HepG2 (cell line): ENCODE data around the gene PAPPA. TPM values are rescaled to one million over a fixed set of nuclear protein-coding genes. Genes with fewer than 3 reads are reported as not detected.

Experiments used
- ATAC-seq: fragments of 200-7000 bp; cut with Tn5 transposase; 3 replicates; pipeline ENCODE4 v1.9.1; 2020; ENCODE audit warnings: mild to moderate bottlenecking, moderate library complexity
- BruUV-seq: library from RNA; stranded (reverse); fragments of 400-500 nt; replicated peaks from 2 replicates; lab custom pipeline; 2021; lab: Mats Ljungman, UMichigan
- CTCF ChIA-PET: fragments of 300-600 bp; formaldehyde crosslinking; extraction: SDS; loops from one replicate; lab custom pipeline; 2021; ENCODE audit warnings: low total read pairs, inconsistent platforms, low intra/inter-chr PET ratio; lab: Yijun Ruan, JAX
- POLR2A ChIA-PET: fragments of 350-600 bp; sonication (Branson Sonifier 250); formaldehyde crosslinking; loops from one replicate; lab custom pipeline; 2020; ENCODE audit warnings: antibody characterized with exemption, inconsistent platforms; lab: Yijun Ruan, JAX
- DNase-seq: peaks from one replicate; pipeline ENCODE4 v3.0.0-alpha.2; 2015; ENCODE audit warnings: low spot score
- FAIRE-seq: peaks from 3 replicates; lab custom pipeline; 2011; peaks lifted over from hg19 to GRCh38; lab: Jason Lieb, UNC
- H2AFZ ChIP-seq: one replicate; pipeline ENCODE4 v1.6.1; 2011; ENCODE audit warnings: low read length, inconsistent platforms
- H3K27ac ChIP-seq: fragments of 300-600 bp; 3 replicates; pipeline ENCODE4 v1.8.0; 2011; ENCODE audit warnings: mixed run types, mild to moderate bottlenecking, mixed read lengths, low read length, inconsistent platforms; ENCODE audit not compliant: insufficient read depth; ENCODE audit errors: extremely low read length
- H3K27me3 ChIP-seq, 2 experiments: fragments of 200-600 bp in 1 of 2; 2 replicates in 1 of 2; 3 replicates in 1 of 2; pipeline versions ENCODE4 v1.6.0 to v1.8.0; 2011; ENCODE audit warnings: low read length in 2 of 2, mild to moderate bottlenecking in 2 of 2, moderate library complexity in 2 of 2, inconsistent platforms in 1 of 2; ENCODE audit not compliant: insufficient read depth in 2 of 2, control insufficient read depth in 1 of 2
- H3K36me3 ChIP-seq, 2 experiments: fragments of 200-600 bp in 1 of 2; replicated peaks in 1 of 2; 2 replicates in 1 of 2; 3 replicates in 1 of 2; pipeline versions ENCODE4 v1.5.1 to v1.8.0; 2011; ENCODE audit warnings: low read length in 2 of 2, inconsistent platforms in 1 of 2; ENCODE audit not compliant: insufficient read depth in 2 of 2, control insufficient read depth in 1 of 2
- H3K4me1 ChIP-seq: 2 replicates; pipeline ENCODE4 v1.5.1; 2012; ENCODE audit warnings: low read length, inconsistent platforms; ENCODE audit not compliant: insufficient read depth
- H3K4me2 ChIP-seq: 2 replicates; pipeline ENCODE4 v1.6.0; 2011; ENCODE audit warnings: low read depth, low read length, inconsistent platforms
- H3K4me3 ChIP-seq, 3 experiments: fragments of 200-600 bp in 1 of 3; sonication (generic), shearing (Covaris generic) in 1 of 3; replicated peaks in 1 of 3; 2 replicates each; pipeline ENCODE4 v1.5.1; 2011 to 2016; ENCODE audit warnings: low read length in 3 of 3, inconsistent platforms in 2 of 3, low read depth in 2 of 3, mild to moderate bottlenecking in 2 of 3, control low read depth in 1 of 3, mixed read lengths in 1 of 3; ENCODE audit not compliant: insufficient read depth in 1 of 3
- H3K79me2 ChIP-seq: one replicate; pipeline ENCODE4 v1.6.1; 2011; ENCODE audit warnings: low read length, inconsistent platforms; ENCODE audit not compliant: insufficient read depth
- H3K9ac ChIP-seq: 2 replicates; pipeline ENCODE4 v1.6.0; 2011; ENCODE audit warnings: mild to moderate bottlenecking, low read depth, low read length, inconsistent platforms; ENCODE audit not compliant: insufficient read depth
- H3K9me3 ChIP-seq: 2 replicates; pipeline ENCODE4 v1.5.1; 2012; ENCODE audit warnings: mild to moderate bottlenecking, low read length
- H4K20me1 ChIP-seq: 2 replicates; pipeline ENCODE4 v1.6.0; 2011; ENCODE audit warnings: inconsistent platforms, mild to moderate bottlenecking, low read length, moderate library complexity; ENCODE audit not compliant: insufficient read depth
- ATAD3A ChIP-seq: sonication (generic); formaldehyde crosslinking; IDR thresholded peaks from 2 replicates; pipeline ENCODE4 v1.4.0; 2020; ENCODE audit warnings: missing genetic modification reagents
- KDM2A ChIP-seq: sonication (generic); formaldehyde crosslinking; IDR thresholded peaks from 2 replicates; pipeline ENCODE4 v1.4.0; 2020; ENCODE audit warnings: low read depth, missing genetic modification reagents, borderline replicate concordance
- MED1 ChIP-seq: sonication (generic); formaldehyde crosslinking; IDR thresholded peaks from 2 replicates; pipeline ENCODE4 v1.4.0; 2020; ENCODE audit warnings: missing genetic modification reagents
- MED8 ChIP-seq: sonication (generic); formaldehyde crosslinking; IDR thresholded peaks from 2 replicates; pipeline ENCODE4 v1.8.1; 2023; ENCODE audit warnings: mild to moderate bottlenecking, missing genetic modification reagents; ENCODE audit not compliant: insufficient replicate concordance
- ZNF841 ChIP-seq: sonication (generic); formaldehyde crosslinking; IDR thresholded peaks from 2 replicates; pipeline ENCODE4 v1.8.1; 2023; ENCODE audit warnings: missing genetic modification reagents, borderline replicate concordance
- WGBS: methylation state at CpG from one replicate; pipeline ENCODE4 v1.1.6; 2017; ENCODE audit warnings: low lambda C conversion rate; 5-methylcytosine and 5-hydroxymethylcytosine counted together
- in situ Hi-C: cut with HindIII; loops from 2 replicates; pipeline ENCODE4 v1.10.0; 2017; ENCODE audit warnings: low pct_unique_long_range_greater_than_20kb; ENCODE audit not compliant: extremely low pct_ligation_motif_present
- intact Hi-C: fragments of 100-400 bp; cut with micrococcal nuclease; formaldehyde crosslinking; loops from one replicate; pipeline ENCODE4 v1.10.0; 2022; ENCODE audit not compliant: unreplicated experiment
- polyA plus RNA-seq, 8 experiments: library from polyadenylated mRNA; depleted of rRNA in 3 of 8; stranded (reverse) in 7 of 8; unstranded in 1 of 8; fragments of >200 nt; fragmentation: Illumina TruSeq in 4 of 8; extraction: Trizol in 4 of 8; gene quantifications; 2 replicates each; pipeline versions ENCODE4 v1.2.1 to v1.2.3, GENCODE V29; 2011 to 2016; ENCODE audit warnings: low read depth in 4 of 8, missing spikeins in 1 of 8, mixed read lengths in 1 of 8; ENCODE audit not compliant: insufficient read depth in 1 of 8
- total RNA-seq, 5 experiments: library from RNA; depleted of rRNA; stranded (reverse); fragments of >200 nt; fragmentation: Illumina TruSeq; extraction: Trizol; gene quantifications; 2 replicates each; pipeline ENCODE4 v1.2.3, GENCODE V29; 2016; ENCODE audit warnings: low read depth in 1 of 5
- TF ChIP-seq, protein P1 (sequence below): IDR thresholded peaks from 2 replicates; pipeline ENCODE4 v1.6.1; 2016
- TF ChIP-seq, protein P2 (sequence below): sonication (generic); formaldehyde crosslinking; conservative IDR thresholded peaks from 2 replicates; pipeline ENCODE4 v1.4.0; 2020; ENCODE audit warnings: mild to moderate bottlenecking, missing genetic modification reagents, moderate library complexity

PAPPA gene
- total and polyA plus RNA-seq, 2 of the 13 experiments (the other 11 are each of a cell fraction or from before 2014, with no cell fraction given) = 0.09 to 0.11 TPM

DNA sequence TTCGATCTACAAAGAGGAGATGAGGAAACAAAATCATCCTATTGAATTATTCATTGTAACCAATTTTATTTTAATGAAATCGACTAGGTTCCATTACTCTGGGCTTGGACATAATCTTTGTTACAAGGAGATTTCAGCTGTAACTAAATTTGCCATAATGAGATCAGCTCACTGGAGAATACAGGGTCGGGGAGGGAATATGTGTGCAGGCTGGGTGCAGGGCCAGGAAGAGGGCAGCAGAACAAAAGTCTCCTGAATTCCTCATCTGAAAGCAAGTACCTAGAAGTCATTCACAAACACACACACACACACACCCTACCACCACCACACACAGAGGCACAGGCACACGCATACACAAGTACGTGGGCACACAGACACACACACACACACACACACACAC, 151.2 kb downstream of the PAPPA start (continued):
- TF ChIP-seq, protein P1, sequence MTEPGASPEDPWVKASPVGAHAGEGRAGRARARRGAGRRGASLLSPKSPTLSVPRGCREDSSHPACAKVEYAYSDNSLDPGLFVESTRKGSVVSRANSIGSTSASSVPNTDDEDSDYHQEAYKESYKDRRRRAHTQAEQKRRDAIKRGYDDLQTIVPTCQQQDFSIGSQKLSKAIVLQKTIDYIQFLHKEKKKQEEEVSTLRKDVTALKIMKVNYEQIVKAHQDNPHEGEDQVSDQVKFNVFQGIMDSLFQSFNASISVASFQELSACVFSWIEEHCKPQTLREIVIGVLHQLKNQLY (CRISPR knock-in tag) = no peak
- TF ChIP-seq MED8 (CRISPR knock-in tag) (no peak), ZNF841 (CRISPR knock-in tag) (no peak)
- TF ChIP-seq, all 625 proteins: peak for 0

DNA sequence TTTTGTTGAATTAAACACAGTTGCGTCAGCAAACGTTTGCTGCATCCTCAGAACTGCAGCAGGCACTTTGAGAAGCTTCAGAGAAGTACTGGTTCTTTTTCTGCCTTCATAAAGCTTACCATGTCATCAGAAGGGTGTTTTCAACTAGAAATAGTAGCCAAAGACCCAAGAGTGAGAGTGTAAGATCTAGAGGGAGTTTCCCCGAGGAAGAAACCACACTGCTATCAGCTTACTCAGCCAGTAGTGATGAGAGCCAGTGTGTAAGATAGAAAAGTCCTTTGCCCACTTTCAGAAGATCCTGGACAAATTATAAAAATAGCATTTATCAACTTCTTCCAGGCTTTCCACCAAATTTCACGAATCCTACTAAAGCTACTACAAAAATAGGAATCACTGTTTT, 154.5 kb downstream of the PAPPA start:
- 5% methylated on average over 4 of the region's 4 CpGs for WGBS
- Histone ChIP-seq H3K36me3 (no peaks in the 10 kb centered on the region), H3K4me2 (no peak overlapping the region), H3K27ac (no peak overlapping the region), H3K79me2 (no peaks in the 10 kb centered on the region), H3K9ac (no peak overlapping the region), H3K4me3 (no peak overlapping the region), H3K4me1 (no peaks in the 10 kb centered on the region), H4K20me1 (0 out of 2 replicates have a peak, but pooled peaks cover 2% of the 10 kb centered on the region), H3K27me3 (no peaks in the 10 kb centered on the region; a peak in 1 of 5 replicates), H3K9me3 (no peaks in the 10 kb centered on the region), H2AFZ (no peak overlapping the region)
- CTCF ChIA-PET = no interaction called here
- intact Hi-C loops = no loop called here
- no TSS peak for BruUV-seq
- ATAC-seq = no peak
- in situ Hi-C loops = no loop called here
- TF ChIP-seq KDM2A (CRISPR knock-in tag) (no peak), MED1 (CRISPR knock-in tag) (no peak), ATAD3A (CRISPR knock-in tag) (no peak)
- TF ChIP-seq, protein P2, sequence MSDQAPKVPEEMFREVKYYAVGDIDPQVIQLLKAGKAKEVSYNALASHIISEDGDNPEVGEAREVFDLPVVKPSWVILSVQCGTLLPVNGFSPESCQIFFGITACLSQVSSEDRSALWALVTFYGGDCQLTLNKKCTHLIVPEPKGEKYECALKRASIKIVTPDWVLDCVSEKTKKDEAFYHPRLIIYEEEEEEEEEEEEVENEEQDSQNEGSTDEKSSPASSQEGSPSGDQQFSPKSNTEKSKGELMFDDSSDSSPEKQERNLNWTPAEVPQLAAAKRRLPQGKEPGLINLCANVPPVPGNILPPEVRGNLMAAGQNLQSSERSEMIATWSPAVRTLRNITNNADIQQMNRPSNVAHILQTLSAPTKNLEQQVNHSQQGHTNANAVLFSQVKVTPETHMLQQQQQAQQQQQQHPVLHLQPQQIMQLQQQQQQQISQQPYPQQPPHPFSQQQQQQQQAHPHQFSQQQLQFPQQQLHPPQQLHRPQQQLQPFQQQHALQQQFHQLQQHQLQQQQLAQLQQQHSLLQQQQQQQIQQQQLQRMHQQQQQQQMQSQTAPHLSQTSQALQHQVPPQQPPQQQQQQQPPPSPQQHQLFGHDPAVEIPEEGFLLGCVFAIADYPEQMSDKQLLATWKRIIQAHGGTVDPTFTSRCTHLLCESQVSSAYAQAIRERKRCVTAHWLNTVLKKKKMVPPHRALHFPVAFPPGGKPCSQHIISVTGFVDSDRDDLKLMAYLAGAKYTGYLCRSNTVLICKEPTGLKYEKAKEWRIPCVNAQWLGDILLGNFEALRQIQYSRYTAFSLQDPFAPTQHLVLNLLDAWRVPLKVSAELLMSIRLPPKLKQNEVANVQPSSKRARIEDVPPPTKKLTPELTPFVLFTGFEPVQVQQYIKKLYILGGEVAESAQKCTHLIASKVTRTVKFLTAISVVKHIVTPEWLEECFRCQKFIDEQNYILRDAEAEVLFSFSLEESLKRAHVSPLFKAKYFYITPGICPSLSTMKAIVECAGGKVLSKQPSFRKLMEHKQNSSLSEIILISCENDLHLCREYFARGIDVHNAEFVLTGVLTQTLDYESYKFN (CRISPR knock-in tag) = no peak
- POLR2A ChIA-PET = no interaction called here
- no peak for FAIRE-seq
- no peak for DNase-seq
